OCI-LY1 (cell line): ENCODE measurements around the gene RTP5.

Experiments used
- H2AFZ ChIP-seq: fragments of 200-600 bp; sonication (generic), shearing (Covaris generic); 2 replicates; pipeline ENCODE4 v1.6.0; 2014; ENCODE audit warnings: antibody characterized with exemption, mild to moderate bottlenecking, low read length
- H3F3A ChIP-seq: fragments of 200-600 bp; sonication (generic), shearing (Covaris generic); 2 replicates; pipeline ENCODE4 v1.6.0; 2014; ENCODE audit warnings: mild to moderate bottlenecking, antibody characterized with exemption, low read length, moderate library complexity; ENCODE audit not compliant: insufficient read depth
- H3K27ac ChIP-seq: fragments of 200-600 bp; sonication (generic); 2 replicates; pipeline ENCODE4 v1.5.1; 2014; ENCODE audit warnings: low read length, mixed run types, mild to moderate bottlenecking, low read depth; ENCODE audit not compliant: poor library complexity, severe bottlenecking
- H3K27me3 ChIP-seq: fragments of 200-600 bp; sonication (generic); 2 replicates; pipeline ENCODE4 v1.6.0; 2014; ENCODE audit warnings: antibody characterized with exemption, mild to moderate bottlenecking, low read length, moderate library complexity; ENCODE audit not compliant: insufficient read depth
- H3K36me3 ChIP-seq: fragments of 200-600 bp; sonication (generic); 2 replicates; pipeline ENCODE4 v1.6.1; 2014; ENCODE audit warnings: mild to moderate bottlenecking, antibody characterized with exemption, low read length, moderate library complexity, mixed read lengths; ENCODE audit not compliant: insufficient read depth
- H3K4me1 ChIP-seq: fragments of 200-600 bp; sonication (generic); 2 replicates; pipeline ENCODE4 v1.5.1; 2014; ENCODE audit warnings: mild to moderate bottlenecking, low read length, moderate library complexity; ENCODE audit not compliant: insufficient read depth, severe bottlenecking
- H3K4me2 ChIP-seq: fragments of 200-600 bp; sonication (generic), shearing (Covaris generic); 2 replicates; pipeline ENCODE4 v1.6.1; 2014; ENCODE audit warnings: low read length
- H3K4me3 ChIP-seq: fragments of 200-600 bp; sonication (generic); 2 replicates; pipeline ENCODE4 v1.5.1; 2014; ENCODE audit warnings: low read length, low read depth, mild to moderate bottlenecking, mixed read lengths; ENCODE audit not compliant: poor library complexity, severe bottlenecking
- H3K79me2 ChIP-seq: fragments of 200-600 bp; shearing (Covaris generic); 2 replicates; pipeline ENCODE4 v1.6.1; 2016; ENCODE audit warnings: mixed run types, low read length, mixed read lengths; ENCODE audit not compliant: insufficient read depth
- H3K9ac ChIP-seq: fragments of 200-600 bp; sonication (generic), shearing (Covaris generic); 2 replicates; pipeline ENCODE4 v1.6.1; 2014; ENCODE audit warnings: mild to moderate bottlenecking, low read length, mixed read lengths
- H3K9me2 ChIP-seq: fragments of 200-600 bp; sonication (generic), shearing (Covaris generic); 2 replicates; pipeline ENCODE4 v1.6.1; 2014; ENCODE audit warnings: low read depth, mild to moderate bottlenecking, low read length, mixed read lengths
- H3K9me3 ChIP-seq: fragments of 200-600 bp; shearing (Covaris generic); 2 replicates; pipeline ENCODE4 v1.6.1; 2014; ENCODE audit warnings: low read length, mixed read lengths
- H4K20me1 ChIP-seq: fragments of 200-600 bp; sonication (generic), shearing (Covaris generic); 2 replicates; pipeline ENCODE4 v1.6.0; 2016; ENCODE audit warnings: mild to moderate bottlenecking, low read length; ENCODE audit not compliant: insufficient read depth
- CTCF ChIP-seq: fragments of 200-600 bp; sonication (generic), shearing (Covaris generic); IDR thresholded peaks from 2 replicates; pipeline ENCODE4 v1.5.1; 2017; ENCODE audit warnings: mild to moderate bottlenecking, antibody characterized with exemption, low read length, moderate library complexity, mixed read lengths
- EZH2 ChIP-seq: fragments of 200-600 bp; sonication (generic), shearing (Covaris generic); IDR thresholded peaks from 2 replicates; pipeline ENCODE4 v1.8.0; 2017; ENCODE audit warnings: borderline replicate concordance, mixed run types, mild to moderate bottlenecking, antibody characterized with exemption, low read length, moderate library complexity, mixed read lengths

Gene RTP5

GRCh38 chr2:241867776-241868420 is 1.6 kb upstream of the RTP5 start:
- H3K36me3 ChIP-seq, result no peaks in the 10 kb centered on the region
- H3K27ac ChIP-seq, result no peak overlapping the region
- no peak overlapping the region for H3K9ac ChIP-seq
- H3K4me1 ChIP-seq, result no peaks in the 10 kb centered on the region
- H3K79me2 ChIP-seq, result no peaks in the 10 kb centered on the region
- no peak overlapping the region for H2AFZ ChIP-seq
- TF ChIP-seq EZH2 (no peak), CTCF (no peak)
- no peak overlapping the region for H3K4me3 ChIP-seq
- H3K9me3 ChIP-seq, result no peaks in the 10 kb centered on the region
- no peaks in the 10 kb centered on the region for H3F3A ChIP-seq
- H3K9me2 ChIP-seq, result no peaks in the 10 kb centered on the region
- peaks cover 7% of the 10 kb centered on the region for H3K27me3 ChIP-seq
- H3K4me2 ChIP-seq, result no peak overlapping the region
- H4K20me1 ChIP-seq, result no peaks in the 10 kb centered on the region

- Histone ChIP-seq H2AFZ (no peak overlapping the region), H3K9me3 (no peaks in the 10 kb centered on the region), H3K9ac (no peak overlapping the region), H3K4me2 (no peak overlapping the region), H3K79me2 (no peaks in the 10 kb centered on the region), H3K4me1 (no peaks in the 10 kb centered on the region), H3K36me3 (no peaks in the 10 kb centered on the region), H3K9me2 (no peaks in the 10 kb centered on the region), H3F3A (no peaks in the 10 kb centered on the region), H3K27me3 (peaks cover 7% of the 10 kb centered on the region), H4K20me1 (no peaks in the 10 kb centered on the region), H3K4me3 (no peak overlapping the region), H3K27ac (no peak overlapping the region)
- no peak for TF ChIP-seq CTCF
- no peak for TF ChIP-seq EZH2
These were observed 858 bp upstream of the RTP5 start for GRCh38 chr2:241868661-241869081.

GRCh38 chr2:241870081-241870541 is 582 bp downstream of the RTP5 start:
- Histone ChIP-seq H3K4me2 (no peak overlapping the region), H3K4me1 (no peaks in the 10 kb centered on the region), H3K27ac (no peak overlapping the region), H3F3A (no peaks in the 10 kb centered on the region), H2AFZ (no peak overlapping the region), H3K9me2 (no peaks in the 10 kb centered on the region), H3K9me3 (no peaks in the 10 kb centered on the region), H3K4me3 (no peak overlapping the region), H3K27me3 (peaks cover 7% of the 10 kb centered on the region), H3K79me2 (no peaks in the 10 kb centered on the region), H4K20me1 (no peaks in the 10 kb centered on the region), H3K36me3 (no peaks in the 10 kb centered on the region; the same call in 1 of the 2 replicates), H3K9ac (no peak overlapping the region)
- TF ChIP-seq CTCF (no peak), EZH2 (no peak)
